Occipital lobe (tissue), 1 donor: ENCODE measurements around the gene SORL1-AS1.
"Not testable (repeated sequence)": the region's sequence is repeated elsewhere in the genome, so short reads cannot be mapped to it uniquely, and the experiment has no call there.

Experiments used
- DNase-seq: peaks from one replicate; lab custom pipeline; 2025; lab: John Stamatoyannopoulos, UW

SORL1-AS1 gene

DNA sequence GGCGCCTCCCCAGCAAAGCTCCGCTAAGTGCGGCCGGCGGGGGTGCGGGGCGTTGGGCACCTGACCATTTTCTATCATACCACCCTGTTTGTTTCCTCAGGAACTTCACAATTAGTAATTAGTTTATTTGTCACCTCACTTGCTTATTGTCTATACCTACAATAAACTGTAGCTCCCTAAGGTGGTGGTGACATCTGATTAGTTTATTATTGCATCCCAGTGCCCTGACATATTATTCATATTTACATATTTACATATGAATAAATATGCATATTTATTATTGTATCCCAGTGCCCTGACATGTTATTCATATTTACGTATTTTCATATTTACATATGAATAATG is 25.4 kb downstream of the SORL1-AS1 start:
- no peak for DNase-seq

DNA sequence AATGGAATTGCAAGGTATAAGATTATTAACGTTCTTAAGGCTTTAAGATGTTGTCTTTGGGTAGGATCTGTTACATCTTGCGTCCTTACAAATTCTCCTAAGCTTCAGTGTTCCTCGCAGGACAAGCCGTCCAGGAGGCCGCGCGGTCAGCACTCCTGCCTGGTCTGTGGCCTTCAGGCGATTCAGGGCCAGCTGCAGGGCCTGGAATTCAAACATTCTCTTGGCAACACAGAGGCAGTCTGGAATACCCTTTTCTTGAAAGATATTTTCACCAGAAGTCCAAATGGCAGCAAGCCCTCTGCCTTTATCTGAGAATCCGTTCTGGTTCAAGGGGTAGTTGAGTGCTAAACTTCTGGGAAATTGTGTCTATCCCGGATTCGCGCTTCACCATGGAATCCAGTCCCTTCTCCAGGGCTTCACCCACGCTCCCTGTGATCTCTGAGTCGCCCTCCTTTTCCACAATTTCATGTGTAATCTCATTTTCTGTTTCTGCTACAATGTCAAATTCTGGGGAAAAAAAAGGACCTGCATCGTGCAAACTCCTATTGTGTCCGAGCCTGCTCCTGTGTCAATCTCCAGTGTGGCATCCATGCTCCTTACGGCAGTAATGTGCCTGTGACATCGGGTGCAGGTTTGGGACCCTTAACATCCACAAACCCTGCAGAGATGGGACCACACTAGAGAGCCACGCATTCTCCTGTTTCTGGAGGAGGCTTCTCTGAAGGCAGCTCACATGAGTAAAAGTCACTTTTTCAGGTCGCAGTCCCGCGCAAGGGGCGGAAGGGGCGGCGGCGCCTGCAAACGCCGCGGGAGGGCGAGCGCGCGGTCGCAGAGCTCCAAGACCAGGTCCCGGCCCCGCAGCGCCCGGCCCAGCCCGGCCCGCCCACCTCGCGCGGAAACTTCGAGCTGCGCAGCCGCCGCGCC is 26.0 kb downstream of the SORL1-AS1 start:
- peak; percentile 47 for DNase-seq

DNA sequence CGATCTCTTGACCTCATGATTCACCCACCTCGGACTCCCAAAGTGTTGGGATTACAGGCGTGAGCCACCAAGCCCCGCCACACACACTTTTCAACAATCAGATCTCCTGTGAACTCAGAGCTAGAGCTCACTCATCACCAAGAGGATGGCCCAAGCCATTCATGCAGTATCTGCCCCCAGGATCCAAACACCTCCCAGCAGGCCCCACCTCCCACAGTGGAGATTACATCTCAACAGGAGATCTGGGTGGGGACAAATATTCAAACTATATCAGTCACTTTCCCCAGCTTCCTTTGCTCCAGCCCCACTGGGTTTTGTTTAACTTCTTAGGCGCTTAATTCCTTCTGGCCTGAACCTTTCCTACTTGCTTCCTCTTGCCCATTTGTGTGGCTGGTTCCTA is 26.9 kb downstream of the SORL1-AS1 start:
- DNase-seq, result no peak

DNA sequence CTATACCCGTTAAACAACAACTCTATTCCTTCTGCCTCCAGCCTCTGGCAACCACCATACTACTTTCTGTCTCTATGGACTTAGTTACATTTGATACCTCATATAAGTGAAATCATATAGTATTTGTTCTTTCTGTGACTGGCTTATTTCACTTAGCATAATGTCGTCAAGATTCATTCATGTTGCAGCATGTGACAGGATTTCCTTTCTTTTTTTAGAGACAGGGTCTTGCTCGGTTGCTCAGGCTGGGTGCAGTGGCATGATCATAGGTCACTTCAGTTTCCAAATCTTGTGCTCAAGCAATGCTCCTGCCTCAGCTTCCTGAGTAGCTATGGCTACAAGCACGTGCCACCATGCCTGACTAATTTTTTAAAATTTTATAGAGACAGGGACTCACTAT is 30.1 kb downstream of the SORL1-AS1 start:
- no peak for DNase-seq

DNA sequence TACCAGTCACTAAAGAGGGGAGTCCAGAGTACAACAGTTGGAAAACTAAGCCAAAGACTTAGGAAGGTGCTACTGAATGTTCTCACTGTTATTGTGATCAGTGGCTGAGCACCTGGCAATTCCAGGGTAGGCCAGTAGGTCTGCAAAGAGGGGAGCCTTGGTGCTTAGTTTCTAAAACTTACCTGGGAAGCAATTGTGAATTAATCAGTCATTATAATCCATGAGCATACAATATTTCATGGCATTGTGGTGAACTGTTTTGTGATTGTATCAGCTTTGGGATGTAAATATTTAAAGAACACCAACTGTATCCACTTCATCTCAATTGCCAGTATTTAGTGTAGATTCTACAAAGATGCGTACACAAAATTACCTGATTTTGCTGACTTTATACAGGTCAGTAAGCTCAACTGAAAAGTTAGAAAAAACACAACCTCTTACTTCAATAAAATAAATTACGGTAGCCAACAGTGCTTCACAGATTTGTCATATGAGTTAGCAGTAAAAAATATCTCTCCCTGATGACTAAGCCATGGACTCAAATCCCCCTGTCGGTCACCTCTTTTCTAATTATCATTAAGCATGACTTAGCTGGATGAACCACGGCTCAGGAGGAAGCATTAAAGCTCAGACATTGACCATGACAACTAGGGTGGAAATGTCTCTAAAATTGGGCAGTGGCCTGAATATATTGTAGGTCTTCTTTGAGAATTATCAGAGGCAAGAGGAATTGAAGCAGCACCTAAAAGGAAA is 31.4 kb downstream of the SORL1-AS1 start:
- no peak for DNase-seq

DNA sequence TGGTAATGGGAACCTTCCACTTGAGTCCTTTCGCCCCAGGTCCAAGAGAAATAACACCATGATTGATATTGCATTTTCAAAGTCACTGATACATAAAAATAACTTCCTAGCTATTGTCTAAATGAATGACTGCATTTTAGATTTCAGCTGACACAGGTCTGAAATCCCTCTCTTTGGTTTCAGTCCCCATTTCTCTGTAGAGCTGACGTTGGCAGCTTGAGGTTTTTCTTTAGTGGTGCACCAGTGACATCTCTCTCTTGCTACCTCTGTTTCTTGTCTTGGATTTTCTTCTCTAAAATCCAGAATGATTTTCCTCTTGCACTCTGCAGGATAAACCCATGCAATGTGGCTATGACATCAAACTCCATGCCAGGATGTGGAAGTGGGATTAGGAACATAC is 32.4 kb downstream of the SORL1-AS1 start:
- DNase-seq, result no peak

DNA sequence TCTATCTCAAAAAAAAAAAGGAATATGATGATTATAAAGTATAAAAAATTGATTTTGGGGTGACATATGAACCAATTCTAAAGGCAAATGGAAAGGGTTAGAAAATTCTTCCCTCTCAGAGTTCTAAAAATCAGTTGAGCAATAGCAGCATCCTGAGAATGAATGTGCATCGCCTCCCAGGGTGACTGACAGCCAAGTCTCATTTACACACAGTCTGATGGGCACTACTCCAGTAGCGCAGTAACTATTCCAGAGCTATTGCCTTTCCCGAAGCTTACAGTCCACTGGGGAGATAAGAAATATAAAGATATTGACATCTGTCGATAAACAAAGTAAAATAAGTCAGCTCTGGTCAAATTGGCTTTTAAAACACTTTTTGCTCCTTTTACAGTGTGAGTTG is 32.9 kb downstream of the SORL1-AS1 start:
- DNase-seq, result no peak

DNA sequence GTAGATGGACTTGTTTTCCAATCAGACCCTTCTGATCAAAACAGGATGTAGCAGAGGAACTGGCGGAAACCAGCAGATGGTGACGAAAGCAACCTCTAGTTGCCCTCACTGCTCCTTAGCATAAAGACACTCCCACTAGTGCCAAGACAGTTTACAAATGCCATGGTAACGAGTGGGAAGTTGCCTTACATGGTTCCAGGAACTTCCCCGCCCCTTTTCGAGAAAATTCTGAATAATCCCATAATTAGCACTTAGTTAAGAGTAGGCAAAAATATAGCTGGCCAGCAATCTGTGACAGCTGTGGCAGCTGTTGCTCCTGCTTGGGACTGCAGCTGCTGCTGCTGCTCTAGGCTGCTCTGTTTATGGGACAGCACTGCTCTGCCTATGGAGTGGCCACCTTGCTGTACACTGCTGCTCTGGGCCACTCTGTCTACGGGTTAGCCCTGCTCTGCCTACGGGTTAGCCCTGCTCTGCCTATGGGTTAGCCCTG is 34.1 kb downstream of the SORL1-AS1 start:
- no peak for DNase-seq

DNA sequence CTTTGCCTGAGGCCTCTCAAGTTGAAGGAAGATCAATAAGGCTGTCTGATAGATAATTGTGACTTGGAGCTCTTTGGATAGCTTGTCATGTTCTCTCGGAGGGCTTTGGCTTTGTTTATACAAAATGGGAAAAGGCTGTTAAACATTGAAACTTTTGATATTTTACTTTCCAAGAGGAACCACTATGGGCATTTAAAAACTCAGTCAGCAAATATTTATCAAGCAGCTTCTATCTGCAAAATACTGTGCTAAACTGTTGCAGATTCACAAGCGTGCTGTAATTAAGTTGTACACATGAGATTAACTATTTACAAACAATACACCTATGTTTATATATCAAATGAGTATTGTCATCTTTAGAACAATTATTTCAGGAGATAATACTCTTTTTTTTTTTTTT is 35.2 kb downstream of the SORL1-AS1 start:
- DNase-seq, result no peak

DNA sequence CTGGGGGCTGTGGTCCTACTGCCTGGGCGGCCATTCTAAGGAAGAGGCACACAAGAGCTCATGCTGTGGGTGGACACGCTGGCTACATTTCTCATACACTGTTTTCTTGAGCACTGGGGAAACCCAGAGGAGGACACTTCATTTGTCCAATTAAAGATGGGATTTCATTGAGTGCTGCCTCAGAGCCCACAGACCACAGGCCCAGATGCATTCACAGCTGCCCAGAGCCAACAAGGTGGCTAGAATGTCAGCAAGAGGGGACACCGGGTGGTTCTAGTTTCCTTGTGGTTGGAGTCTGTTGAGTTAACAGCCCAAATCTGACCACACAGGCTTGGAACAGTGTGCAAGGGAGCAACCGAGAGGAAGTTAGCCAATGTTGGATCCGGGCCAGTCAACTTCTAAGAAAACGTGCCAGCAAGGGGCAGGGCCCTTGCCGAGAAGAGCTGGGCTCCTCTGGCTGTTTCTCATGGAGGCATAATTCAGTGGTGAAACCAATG is 35.7 kb downstream of the SORL1-AS1 start:
- no peak for DNase-seq

DNA sequence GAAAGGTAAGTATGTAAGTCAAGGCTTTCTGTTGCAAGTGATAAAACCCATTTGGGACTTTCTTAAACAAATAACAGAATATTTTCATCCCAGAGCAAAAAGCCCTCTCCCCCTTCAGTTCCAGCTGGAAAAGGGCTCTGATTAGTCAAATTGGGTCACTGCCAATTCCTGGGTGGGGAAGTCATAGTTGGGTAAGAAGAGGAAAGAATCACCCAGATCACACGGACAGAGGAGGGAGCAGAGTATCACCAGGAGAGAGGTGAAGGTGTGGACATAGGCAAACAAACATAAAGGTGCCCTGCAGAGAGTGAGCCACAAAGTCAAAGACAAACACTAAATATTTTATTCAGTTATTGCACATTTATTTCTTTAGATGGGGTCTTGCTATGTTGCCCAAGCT is 36.9 kb downstream of the SORL1-AS1 start:
- DNase-seq, result no peak

DNA sequence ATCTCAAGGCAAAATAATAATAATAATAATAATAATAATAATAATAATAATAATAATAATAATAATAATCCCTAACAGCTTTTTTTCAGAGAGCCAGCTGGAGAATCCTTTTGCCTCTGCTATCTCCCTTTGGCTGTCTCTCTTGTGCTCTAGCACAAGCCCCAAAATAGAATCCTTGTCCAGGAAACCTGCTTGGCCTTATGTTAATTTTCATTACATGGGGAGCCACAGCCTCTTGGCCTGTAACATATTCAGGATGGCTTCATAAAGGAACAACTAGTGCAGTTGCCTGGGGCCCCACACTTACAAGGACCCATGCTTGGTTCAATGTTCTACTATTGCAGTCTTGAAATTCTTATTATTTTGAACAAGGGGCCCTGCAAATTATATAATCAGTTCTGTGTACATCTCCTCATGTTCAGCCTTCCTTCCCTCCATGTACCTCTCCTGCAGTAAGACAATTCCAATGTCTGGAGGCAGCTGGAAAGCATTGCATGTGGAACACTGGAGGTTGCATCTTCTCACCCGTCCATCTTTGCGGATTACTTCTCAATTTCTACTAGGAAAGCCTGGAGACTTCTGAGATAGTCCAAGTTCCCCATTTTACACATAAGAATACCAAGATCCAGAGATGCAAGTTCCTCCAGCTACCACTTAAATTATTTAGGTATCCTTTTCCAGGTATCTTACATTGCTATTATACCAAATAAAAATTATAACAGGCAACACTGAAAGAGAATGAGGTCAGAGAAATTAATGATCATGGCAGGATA is 38.4 kb downstream of the SORL1-AS1 start:
- DNase-seq, result no peak

DNA sequence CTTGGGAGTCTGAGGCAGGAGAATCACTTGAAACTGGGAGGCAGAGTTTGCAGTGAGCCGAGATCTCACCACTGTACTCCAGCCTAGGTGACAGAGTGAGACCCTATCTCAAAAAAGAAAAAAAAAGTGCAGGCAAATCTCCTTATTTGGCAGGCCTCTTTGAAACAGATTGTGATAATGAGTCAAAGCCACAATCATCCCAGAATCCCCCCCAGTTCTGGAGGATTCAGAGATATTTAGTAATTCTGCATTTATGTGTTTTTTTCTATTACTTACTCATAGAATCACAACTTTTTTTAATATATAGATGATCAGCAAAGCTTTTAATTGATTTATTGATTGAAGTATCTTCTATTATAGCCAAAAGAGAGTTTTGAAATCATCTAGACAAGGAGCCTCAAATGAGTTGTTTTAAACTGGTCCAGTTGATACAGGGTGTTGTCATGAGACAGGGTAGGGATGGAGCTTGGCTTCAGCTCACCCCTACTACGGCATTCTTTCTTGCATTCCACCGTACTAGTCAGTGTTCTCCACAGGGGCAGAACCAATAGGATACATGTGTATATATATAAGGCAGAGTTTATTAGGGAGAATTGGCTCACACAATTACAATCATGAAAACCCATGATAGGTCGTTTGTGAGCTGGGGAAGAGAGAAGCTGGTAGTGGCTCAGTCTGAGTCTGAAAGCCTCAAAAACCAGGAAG is 39.9 kb downstream of the SORL1-AS1 start:
- DNase-seq, result no peak

DNA sequence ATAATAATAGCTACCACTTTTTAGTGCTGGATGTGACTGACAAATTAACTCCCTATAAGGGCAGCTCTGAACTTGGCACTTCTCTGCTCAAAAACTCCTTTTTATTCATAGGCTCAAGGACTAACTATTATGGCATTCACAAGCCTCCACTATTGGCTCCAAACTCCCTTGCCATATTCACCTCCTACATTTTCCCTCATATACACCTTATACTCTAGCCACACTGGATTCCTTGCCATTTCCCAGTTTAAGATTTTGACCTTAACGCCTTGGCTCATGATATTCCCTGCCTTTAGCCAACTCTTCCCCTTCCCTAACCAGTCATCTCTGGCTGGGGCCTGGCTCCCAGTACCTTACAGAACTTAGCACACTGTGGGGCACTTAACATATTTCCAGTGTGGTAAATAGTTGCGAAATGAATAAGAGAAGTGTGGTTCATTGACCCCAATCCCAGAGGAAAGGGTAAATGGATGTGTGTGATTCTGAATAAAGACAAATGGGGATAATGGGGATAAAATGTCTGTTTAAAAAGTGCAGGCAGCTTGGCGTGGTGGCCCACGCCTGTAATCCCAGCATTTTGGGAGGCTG is 40.7 kb downstream of the SORL1-AS1 start:
- no peak for DNase-seq

DNA sequence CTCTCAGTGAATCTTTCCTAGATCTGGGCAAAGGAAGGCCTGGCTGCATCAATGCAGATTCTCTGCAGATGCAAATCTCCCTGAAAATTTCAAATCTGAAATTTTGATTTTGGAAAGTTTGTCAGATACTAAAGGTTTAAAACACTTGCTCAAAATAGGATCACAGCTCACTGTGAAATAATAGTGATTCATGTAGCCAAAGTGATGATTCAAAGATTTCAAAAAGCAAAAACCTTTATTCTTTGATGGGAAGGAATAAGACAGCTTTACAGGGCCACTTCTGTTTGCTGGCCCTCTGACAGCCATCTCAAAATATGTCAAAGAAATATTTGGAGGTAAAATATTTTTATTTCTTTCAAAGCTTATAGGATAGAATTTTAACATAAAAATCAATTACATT is 41.4 kb downstream of the SORL1-AS1 start:
- DNase-seq, result not testable (repeated sequence)

DNA sequence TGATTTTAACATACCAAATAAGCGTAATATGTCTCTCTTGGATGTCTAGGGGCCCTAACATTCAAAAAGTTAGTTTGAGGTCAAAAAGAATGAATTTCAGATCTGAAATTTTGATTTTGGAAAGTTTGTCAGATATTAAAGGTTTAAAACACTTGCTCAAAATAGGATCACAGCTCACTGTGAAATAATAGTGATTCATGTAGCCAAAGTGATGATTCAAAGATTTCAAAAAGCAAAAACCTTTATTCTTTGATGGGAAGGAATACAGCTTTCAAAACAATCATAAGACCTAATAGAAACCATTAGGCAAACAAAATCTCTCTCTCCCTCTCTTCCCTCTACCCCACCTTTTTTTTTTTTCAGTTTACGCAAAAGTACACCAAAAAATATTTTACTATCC is 42.7 kb downstream of the SORL1-AS1 start:
- not testable (repeated sequence) for DNase-seq

DNA sequence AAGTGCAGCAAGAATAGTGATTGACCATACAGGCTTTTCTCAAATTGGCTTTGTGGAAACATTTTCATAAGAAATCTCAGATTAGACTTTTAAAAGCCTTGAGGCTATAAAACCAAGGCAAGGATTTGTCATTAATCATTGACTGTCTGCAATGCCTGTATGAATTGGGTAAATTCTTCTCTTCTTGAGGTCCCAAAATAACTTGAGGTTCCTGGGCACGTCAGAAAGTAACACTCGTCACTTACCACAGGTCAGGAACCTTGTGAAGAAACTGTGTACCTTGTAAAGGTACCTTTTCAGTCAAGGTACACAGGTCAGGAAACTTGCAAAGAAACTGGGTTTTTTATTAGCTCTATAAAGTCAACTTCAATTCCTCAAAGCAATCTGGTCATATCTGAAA is 43.9 kb downstream of the SORL1-AS1 start:
- DNase-seq, result no peak

DNA sequence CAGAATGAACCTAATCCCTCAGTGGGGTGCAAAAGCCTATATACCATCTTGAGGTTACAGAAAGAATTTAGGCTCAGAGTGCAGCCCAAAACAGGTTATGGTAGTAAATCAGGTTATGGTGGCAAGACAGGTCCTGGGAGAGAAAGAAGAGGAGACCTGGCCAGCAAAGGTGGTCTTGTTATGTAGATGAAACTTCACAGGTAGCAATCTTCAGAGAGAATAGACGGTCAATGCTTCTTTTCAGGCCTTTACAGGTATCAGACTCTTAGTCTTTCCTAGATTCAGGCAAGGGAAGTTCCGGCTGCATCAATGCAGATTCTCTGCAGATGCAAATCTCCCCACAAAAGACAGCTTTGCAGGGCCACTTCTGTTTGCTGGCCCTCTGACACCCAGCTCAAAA is 46.5 kb downstream of the SORL1-AS1 start:
- DNase-seq, result no peak

DNA sequence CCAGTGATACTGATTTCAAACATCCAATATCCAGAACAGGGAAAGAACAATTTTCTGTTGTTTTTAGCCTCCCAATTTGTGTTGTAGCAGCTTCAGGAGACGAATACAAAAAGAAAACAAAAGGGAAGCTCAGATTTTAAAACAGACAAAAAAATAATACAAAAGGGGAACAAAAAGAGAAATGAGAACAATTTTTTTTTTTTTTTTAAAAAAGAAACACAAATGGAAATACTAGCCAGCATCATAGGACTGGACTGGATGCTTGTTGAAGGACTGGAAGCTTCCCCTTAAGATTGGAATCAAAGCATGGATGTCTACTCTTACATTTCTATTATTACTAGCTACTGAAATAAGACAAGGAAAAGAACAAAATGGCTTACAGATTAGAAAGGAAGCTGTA is 47.1 kb downstream of the SORL1-AS1 start:
- DNase-seq, result no peak

DNA sequence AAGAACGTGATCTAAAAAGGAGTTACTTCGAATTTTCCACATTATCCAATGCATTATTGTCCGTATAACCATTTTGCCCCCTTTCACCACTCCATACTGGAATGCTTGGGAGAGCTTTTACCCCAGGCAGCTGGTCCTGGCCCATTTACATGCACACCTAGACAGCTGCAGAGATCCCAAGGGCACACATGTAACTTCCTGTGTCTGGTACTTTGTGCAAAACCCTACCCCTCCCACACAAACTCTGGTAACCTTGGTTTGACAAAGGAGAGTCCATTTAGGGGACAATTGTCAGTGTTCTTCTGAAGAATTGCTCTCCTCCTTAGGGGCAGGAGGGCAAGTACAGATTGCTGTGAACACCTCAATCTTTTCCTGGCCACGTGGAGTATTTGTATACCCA is 58.0 kb downstream of the SORL1-AS1 start:
- DNase-seq, result no peak

DNA sequence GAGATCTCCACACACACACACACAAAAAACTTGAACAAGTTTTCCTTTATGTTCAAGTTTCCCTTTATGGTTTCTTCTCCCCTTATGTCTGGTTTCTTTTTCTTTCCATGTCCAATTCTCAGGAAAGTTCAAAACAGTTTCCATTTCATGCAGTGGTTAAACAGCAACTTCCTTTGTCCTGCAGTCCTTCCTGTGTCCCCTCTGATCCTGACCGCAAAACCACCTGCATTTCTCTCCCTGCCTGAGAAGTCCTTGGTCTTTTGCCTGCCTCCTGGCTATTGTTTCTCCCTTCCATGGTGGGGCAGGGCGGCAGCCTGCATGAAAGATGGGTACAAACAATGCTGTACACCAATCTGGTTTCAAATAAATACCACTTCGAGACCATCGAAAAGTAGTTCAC is 58.9 kb downstream of the SORL1-AS1 start:
- no peak for DNase-seq
